WTC11 (cell line): ENCODE data around the gene COX6B1. TPM values are rescaled to one million over a fixed set of nuclear protein-coding genes. Genes with fewer than 3 reads are reported as not detected.

Experiments used
- ATAC-seq: fragments of 200-7000 bp; cut with Tn5 transposase; 2 replicates; pipeline ENCODE4 v1.10.0; 2021; ENCODE audit warnings: mild to moderate bottlenecking, moderate library complexity
- CTCF ChIA-PET: fragments of 300-600 bp; sonication (Branson Sonifier 250); formaldehyde crosslinking; loops from one replicate; lab custom pipeline; 2021; ENCODE audit warnings: antibody characterized with exemption; lab: Charles Lee
- POLR2A ChIA-PET: fragments of 350-600 bp; sonication (Branson Sonifier 250); formaldehyde crosslinking; loops from one replicate; lab custom pipeline; 2021; ENCODE audit warnings: antibody characterized with exemption; lab: Charles Lee
- DNase-seq: peaks from one replicate; pipeline ENCODE4 v3.0.0; 2021; ENCODE audit warnings: low spot score
- H3K27ac Mint-ChIP-seq: 2 replicates; pipeline ENCODE4 v1.8.0; 2021; ENCODE audit warnings: mixed read lengths
- H3K27me3 Mint-ChIP-seq: 2 replicates; pipeline ENCODE4 v1.8.0; 2021; ENCODE audit warnings: low read depth, mild to moderate bottlenecking, moderate library complexity, mixed read lengths
- H3K36me3 Mint-ChIP-seq: 2 replicates; pipeline ENCODE4 v1.8.0; 2021; ENCODE audit warnings: mixed read lengths
- H3K4me1 Mint-ChIP-seq: 2 replicates; pipeline ENCODE4 v1.8.0; 2022; ENCODE audit warnings: mixed read lengths
- H3K4me3 Mint-ChIP-seq: 2 replicates; pipeline ENCODE4 v1.8.0; 2021; ENCODE audit warnings: mild to moderate bottlenecking, moderate library complexity, mixed read lengths
- H3K9me3 Mint-ChIP-seq: 2 replicates; pipeline ENCODE4 v1.8.0; 2021; ENCODE audit warnings: mixed read lengths
- ATF2 ChIP-seq: sonication (generic); formaldehyde crosslinking; IDR thresholded peaks from 2 replicates; pipeline ENCODE4 v1.8.1; 2022; ENCODE audit warnings: low read depth, missing genetic modification reagents, borderline replicate concordance
- ATF6 ChIP-seq: sonication (generic); formaldehyde crosslinking; IDR thresholded peaks from 2 replicates; pipeline ENCODE4 v1.8.1; 2023; ENCODE audit warnings: mild to moderate bottlenecking, missing genetic modification reagents
- CREB1 ChIP-seq: sonication (generic); formaldehyde crosslinking; IDR thresholded peaks from 2 replicates; pipeline ENCODE4 v1.8.0; 2023; ENCODE audit warnings: mild to moderate bottlenecking, missing genetic modification reagents
- CREM ChIP-seq: sonication (generic); formaldehyde crosslinking; IDR thresholded peaks from 2 replicates; pipeline ENCODE4 v1.8.1; 2022; ENCODE audit warnings: mild to moderate bottlenecking, missing genetic modification reagents, moderate library complexity
- ERG ChIP-seq: fragments of 250-450 bp; sonication (Bioruptor Pico); IDR thresholded peaks from 2 replicates; pipeline ENCODE4 v1.8.0; 2021; ENCODE audit warnings: mild to moderate bottlenecking
- ESRRA ChIP-seq: sonication (generic); formaldehyde crosslinking; IDR thresholded peaks from 2 replicates; pipeline ENCODE4 v1.8.1; 2022; ENCODE audit warnings: mild to moderate bottlenecking, missing genetic modification reagents, borderline replicate concordance
- ETV6 ChIP-seq: sonication (generic); formaldehyde crosslinking; IDR thresholded peaks from 2 replicates; pipeline ENCODE4 v1.8.1; 2022; ENCODE audit warnings: mild to moderate bottlenecking, missing genetic modification reagents
- IRF1 ChIP-seq: sonication (generic); formaldehyde crosslinking; IDR thresholded peaks from 2 replicates; pipeline ENCODE4 v1.8.0; 2023; ENCODE audit warnings: missing genetic modification reagents
- IRF2 ChIP-seq: sonication (generic); formaldehyde crosslinking; IDR thresholded peaks from 2 replicates; pipeline ENCODE4 v1.8.0; 2022; ENCODE audit warnings: low read depth, missing genetic modification reagents, borderline replicate concordance
- KAT7 ChIP-seq: sonication (generic); formaldehyde crosslinking; IDR thresholded peaks from 2 replicates; pipeline ENCODE4 v1.8.1; 2023; ENCODE audit warnings: missing genetic modification reagents, mild to moderate bottlenecking, borderline replicate concordance
- MXD4 ChIP-seq: fragments of 250-450 bp; sonication (Bioruptor Pico); IDR thresholded peaks from 2 replicates; pipeline ENCODE4 v1.8.0; 2021; ENCODE audit warnings: mild to moderate bottlenecking, moderate library complexity, borderline replicate concordance
- MYBL2 ChIP-seq: sonication (generic); formaldehyde crosslinking; IDR thresholded peaks from 2 replicates; pipeline ENCODE4 v1.8.1; 2023; ENCODE audit warnings: mild to moderate bottlenecking, moderate library complexity, missing genetic modification reagents
- NR2C2 ChIP-seq: sonication (generic); formaldehyde crosslinking; IDR thresholded peaks from 2 replicates; pipeline ENCODE4 v1.8.0; 2022; ENCODE audit warnings: mild to moderate bottlenecking, missing genetic modification reagents
- SMAD3 ChIP-seq: sonication (generic); formaldehyde crosslinking; IDR thresholded peaks from 2 replicates; pipeline ENCODE4 v1.8.0; 2022; ENCODE audit warnings: missing genetic modification reagents, mild to moderate bottlenecking, borderline replicate concordance
- TEAD1 ChIP-seq: sonication (generic); formaldehyde crosslinking; IDR thresholded peaks from 2 replicates; pipeline ENCODE4 v1.8.0; 2022; ENCODE audit warnings: mild to moderate bottlenecking, missing genetic modification reagents
- TEAD4 ChIP-seq: sonication (generic); formaldehyde crosslinking; IDR thresholded peaks from 2 replicates; pipeline ENCODE4 v1.8.0; 2022; ENCODE audit warnings: mild to moderate bottlenecking, missing genetic modification reagents
- TP53 ChIP-seq: sonication (generic); formaldehyde crosslinking; IDR thresholded peaks from 2 replicates; pipeline ENCODE4 v1.8.1; 2023; ENCODE audit warnings: mild to moderate bottlenecking, missing genetic modification reagents
- ZNF263 ChIP-seq: sonication (generic); formaldehyde crosslinking; IDR thresholded peaks from 2 replicates; pipeline ENCODE4 v1.8.1; 2022; ENCODE audit warnings: low read depth, mild to moderate bottlenecking, moderate library complexity, missing genetic modification reagents
- ZNF281 ChIP-seq: sonication (generic); formaldehyde crosslinking; IDR thresholded peaks from 2 replicates; pipeline ENCODE4 v1.8.0; 2023; ENCODE audit warnings: mild to moderate bottlenecking, missing genetic modification reagents
- ZNF416 ChIP-seq: fragments of 250-450 bp; sonication (Bioruptor Pico); IDR thresholded peaks from 2 replicates; pipeline ENCODE4 v1.9.0; 2021; ENCODE audit warnings: mild to moderate bottlenecking, inconsistent platforms
- ZNF423 ChIP-seq: fragments of 250-450 bp; sonication (Bioruptor Pico); IDR thresholded peaks from 2 replicates; pipeline ENCODE4 v2.1.2; 2022; ENCODE audit warnings: mild to moderate bottlenecking, moderate library complexity
- ZSCAN18 ChIP-seq: fragments of 250-450 bp; sonication (Bioruptor Pico); IDR thresholded peaks from 2 replicates; pipeline ENCODE4 v2.1.2; 2022; ENCODE audit warnings: mild to moderate bottlenecking, moderate library complexity
- total RNA-seq: library from RNA; stranded (reverse); gene quantifications from 3 replicates; pipeline ENCODE4 v1.2.3, GENCODE V29; 2021
- TF ChIP-seq, protein P1 (sequence below): sonication (generic); formaldehyde crosslinking; IDR thresholded peaks from 2 replicates; pipeline ENCODE4 v1.8.0; 2022; ENCODE audit warnings: mild to moderate bottlenecking, missing genetic modification reagents
- TF ChIP-seq, protein P2 (sequence below): sonication (generic); formaldehyde crosslinking; IDR thresholded peaks from 2 replicates; pipeline ENCODE4 v1.8.1; 2022; ENCODE audit warnings: mild to moderate bottlenecking, moderate library complexity, missing genetic modification reagents

COX6B1 gene
- total RNA-seq, 1 experiment from 2014 or later = 536 TPM

DNA sequence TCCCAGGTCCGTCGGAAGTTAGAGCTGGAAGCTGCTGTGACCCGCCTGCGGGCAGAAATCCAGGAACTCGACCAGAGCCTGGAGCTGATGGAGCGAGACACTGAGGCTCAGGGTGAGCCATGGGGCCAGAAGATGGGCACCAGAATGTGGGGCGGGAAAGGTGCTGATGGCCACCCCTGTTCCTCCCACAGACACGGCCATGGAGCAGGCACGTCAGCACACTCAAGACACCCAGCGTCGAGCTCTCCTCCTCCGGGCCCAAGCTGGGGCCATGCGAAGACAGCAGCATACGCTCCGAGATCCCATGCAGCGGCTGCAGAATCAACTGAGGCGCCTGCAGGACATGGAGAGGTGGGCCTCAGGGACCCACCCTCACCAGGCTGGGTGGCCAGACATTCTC is 33.1 kb upstream of the COX6B1 start:
- Mint-ChIP-seq H3K4me1 (no peaks in the 10 kb centered on the region), H3K27ac (no peak overlapping the region), H3K36me3 (peaks cover 6% of the 10 kb centered on the region), H3K4me3 (no peak overlapping the region), H3K9me3 (no peaks in the 10 kb centered on the region), H3K27me3 (peaks cover 21% of the 10 kb centered on the region)
- TF ChIP-seq ZNF263 (CRISPR knock-in tag) (no peak), ERG (CRISPR knock-in tag) (no peak), ZNF281 (CRISPR knock-in tag) (no peak), ZNF423 (CRISPR knock-in tag) (no peak), ATF2 (no peak), ZNF416 (CRISPR knock-in tag) (no peak), MYBL2 (CRISPR knock-in tag) (no peak), TP53 (CRISPR knock-in tag) (no peak), TEAD1 (CRISPR knock-in tag) (no peak), CREM (no peak), ETV6 (CRISPR knock-in tag) (no peak)
- ChIA-PET POLR2A (no interaction called here), CTCF (no interaction called here)
- ATAC-seq (no peak), DNase-seq (no peak)

GRCh38 chr19:35618857-35619256 is 29.3 kb upstream of the COX6B1 start:
- Mint-ChIP-seq H3K4me3 (no peak overlapping the region), H3K27ac (no peak overlapping the region), H3K36me3 (peaks cover 6% of the 10 kb centered on the region), H3K4me1 (no peaks in the 10 kb centered on the region), H3K9me3 (no peaks in the 10 kb centered on the region), H3K27me3 (no peaks in the 10 kb centered on the region)
- ATAC-seq (peak; percentile 77), DNase-seq (peak; percentile 52)
- CTCF ChIA-PET = interaction anchor here (0.6 to 2.4 kb wide), 10 partner anchors 19 to 384 kb away, joined by 3 to 35 read pairs (median 4); no protein-coding TSS in a partner anchor
- POLR2A ChIA-PET = interaction anchor here (0.5 kb wide), 1 partner anchor 55 kb away, joined by 3 read pairs; no protein-coding TSS in a partner anchor
- TF ChIP-seq ATF6 (CRISPR knock-in tag) (no peak), ZSCAN18 (CRISPR knock-in tag) (no peak), CREB1 (CRISPR knock-in tag) (no peak), IRF2 (no peak), TEAD4 (CRISPR knock-in tag) (no peak), ZNF263 (CRISPR knock-in tag) (no peak), IRF1 (no peak), ERG (CRISPR knock-in tag) (no peak), KAT7 (CRISPR knock-in tag) (no peak), NR2C2 (no peak), ESRRA (no peak), SMAD3 (CRISPR knock-in tag) (no peak), MXD4 (no peak)
- TF ChIP-seq, protein P1, sequence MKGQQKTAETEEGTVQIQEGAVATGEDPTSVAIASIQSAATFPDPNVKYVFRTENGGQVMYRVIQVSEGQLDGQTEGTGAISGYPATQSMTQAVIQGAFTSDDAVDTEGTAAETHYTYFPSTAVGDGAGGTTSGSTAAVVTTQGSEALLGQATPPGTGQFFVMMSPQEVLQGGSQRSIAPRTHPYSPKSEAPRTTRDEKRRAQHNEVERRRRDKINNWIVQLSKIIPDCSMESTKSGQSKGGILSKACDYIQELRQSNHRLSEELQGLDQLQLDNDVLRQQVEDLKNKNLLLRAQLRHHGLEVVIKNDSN (CRISPR knock-in tag) = no peak
- TF ChIP-seq, protein P2, sequence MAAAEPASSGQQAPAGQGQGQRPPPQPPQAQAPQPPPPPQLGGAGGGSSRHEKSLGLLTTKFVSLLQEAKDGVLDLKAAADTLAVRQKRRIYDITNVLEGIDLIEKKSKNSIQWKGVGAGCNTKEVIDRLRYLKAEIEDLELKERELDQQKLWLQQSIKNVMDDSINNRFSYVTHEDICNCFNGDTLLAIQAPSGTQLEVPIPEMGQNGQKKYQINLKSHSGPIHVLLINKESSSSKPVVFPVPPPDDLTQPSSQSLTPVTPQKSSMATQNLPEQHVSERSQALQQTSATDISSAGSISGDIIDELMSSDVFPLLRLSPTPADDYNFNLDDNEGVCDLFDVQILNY = no peak
